Panc1 (cell line): ENCODE results near the gene AMBP. TPM values are rescaled to one million over a fixed set of nuclear protein-coding genes. Genes with fewer than 3 reads are reported as not detected.

Experiments
- ATAC-seq: fragments of 200-7000 bp; cut with Tn5 transposase; 2 replicates; pipeline ENCODE4 v1.9.1; 2020; ENCODE audit warnings: mild to moderate bottlenecking, moderate library complexity
- BruUV-seq: library from RNA; stranded (reverse); fragments of 400-500 nt; replicated peaks from 2 replicates; lab custom pipeline; 2021; lab: Mats Ljungman, UMichigan
- CTCF ChIA-PET: fragments of 300-600 bp; sonication (Branson Sonifier 250); formaldehyde crosslinking; loops from one replicate; lab custom pipeline; 2022; ENCODE audit warnings: antibody characterized with exemption; lab: Charles Lee
- POLR2A ChIA-PET: fragments of 300-600 bp; sonication (Branson Sonifier 250); formaldehyde crosslinking; loops from one replicate; lab custom pipeline; 2022; ENCODE audit warnings: antibody characterized with exemption; lab: Charles Lee
- DNase-seq: peaks from one replicate; pipeline ENCODE4 v3.0.0-alpha.2; 2010; ENCODE audit warnings: low read depth, low spot score
- H3K27ac ChIP-seq: 2 replicates; pipeline ENCODE4 v1.5.1; 2011; ENCODE audit warnings: mild to moderate bottlenecking, low read length, inconsistent platforms
- H3K27me3 ChIP-seq: fragments of 200-500 bp; sonication (Bioruptor generic); 2 replicates; pipeline ENCODE4 v1.6.0; 2014; ENCODE audit warnings: low read length, inconsistent platforms; ENCODE audit not compliant: control insufficient read depth, insufficient read depth
- H3K36me3 ChIP-seq: fragments of 200-500 bp; sonication (Bioruptor generic); 2 replicates; pipeline ENCODE4 v1.5.1; 2014; ENCODE audit warnings: inconsistent platforms, mild to moderate bottlenecking, low read length, moderate library complexity; ENCODE audit not compliant: control insufficient read depth, insufficient read depth
- H3K4me1 ChIP-seq: 2 replicates; pipeline ENCODE4 v1.5.1; 2011; ENCODE audit warnings: inconsistent platforms, mild to moderate bottlenecking, low read length, moderate library complexity; ENCODE audit not compliant: control insufficient read depth, insufficient read depth
- H3K4me3 ChIP-seq, 2 experiments: 2 replicates each; pipeline ENCODE4 v1.5.1; 2011 to 2012; ENCODE audit warnings: low read depth in 2 of 2, low read length in 2 of 2, mild to moderate bottlenecking in 2 of 2, inconsistent platforms in 1 of 2, moderate library complexity in 1 of 2
- H3K9me3 ChIP-seq: fragments of 200-500 bp; sonication (Bioruptor generic); 2 replicates; pipeline ENCODE4 v1.5.1; 2014; ENCODE audit warnings: low read depth, mild to moderate bottlenecking, inconsistent platforms, low read length, moderate library complexity; ENCODE audit not compliant: control insufficient read depth, insufficient read depth
- CTCF ChIP-seq: fragments of 450-650 bp; IDR thresholded peaks from 2 replicates; pipeline ENCODE4 v1.5.1; 2017; ENCODE audit warnings: mild to moderate bottlenecking
- POLR2AphosphoS5 ChIP-seq: IDR thresholded peaks from 2 replicates; pipeline ENCODE4 v1.6.1; 2012; ENCODE audit warnings: mild to moderate bottlenecking, low read depth, low read length, moderate library complexity
- SIN3A ChIP-seq: IDR thresholded peaks from 2 replicates; pipeline ENCODE4 v1.6.1; 2012; ENCODE audit warnings: low read depth, mild to moderate bottlenecking, low read length, moderate library complexity, borderline replicate concordance; ENCODE audit not compliant: insufficient read depth
- TCF7L2 ChIP-seq: IDR thresholded peaks from 2 replicates; pipeline ENCODE4 v1.6.1; 2011; ENCODE audit warnings: mild to moderate bottlenecking, low read depth, low read length, inconsistent platforms
- in situ Hi-C: cut with HindIII; loops from 2 replicates; pipeline ENCODE4 v1.10.0; 2016; ENCODE audit warnings: low sequenced_read_pairs, low pct_unique_long_range_greater_than_20kb
- intact Hi-C: fragments of 100-400 bp; cut with micrococcal nuclease; formaldehyde crosslinking; loops from one replicate; pipeline ENCODE4 v1.10.0; 2022; ENCODE audit not compliant: unreplicated experiment
- total RNA-seq: library from RNA; stranded (reverse); gene quantifications from one replicate; pipeline ENCODE4 v1.2.1, GENCODE V29; 2021; ENCODE audit not compliant: unreplicated experiment
- TF ChIP-seq, protein P1 (sequence below), 2 experiments: IDR thresholded peaks; 2 replicates each; pipeline ENCODE4 v1.6.1; 2011 to 2012; ENCODE audit warnings: low read depth in 2 of 2, control low read depth in 1 of 2, low read length in 1 of 2, mild to moderate bottlenecking in 1 of 2, moderate library complexity in 1 of 2; ENCODE audit not compliant: insufficient read depth in 1 of 2

The AMBP gene
- total RNA-seq, 1 experiment from 2014 or later: 1.7 TPM

GRCh38 chr9:114017741-114018715, 60.1 kb downstream of the AMBP start:
- Histone ChIP-seq H3K4me3 (no peak overlapping the region), H3K4me1 (no peaks in the 10 kb centered on the region), H3K27me3 (no peaks in the 10 kb centered on the region), H3K36me3 (no peaks in the 10 kb centered on the region), H3K9me3 (no peaks in the 10 kb centered on the region), H3K27ac (no peak overlapping the region)
- ATAC-seq: no peak
- BruUV-seq: no TSS peak
- intact Hi-C loops (no loop called here), in situ Hi-C loops (no loop called here)
- ChIA-PET POLR2A (no interaction called here), CTCF (no interaction called here)
- TF ChIP-seq POLR2AphosphoS5: no peak
- TF ChIP-seq, protein P1, sequence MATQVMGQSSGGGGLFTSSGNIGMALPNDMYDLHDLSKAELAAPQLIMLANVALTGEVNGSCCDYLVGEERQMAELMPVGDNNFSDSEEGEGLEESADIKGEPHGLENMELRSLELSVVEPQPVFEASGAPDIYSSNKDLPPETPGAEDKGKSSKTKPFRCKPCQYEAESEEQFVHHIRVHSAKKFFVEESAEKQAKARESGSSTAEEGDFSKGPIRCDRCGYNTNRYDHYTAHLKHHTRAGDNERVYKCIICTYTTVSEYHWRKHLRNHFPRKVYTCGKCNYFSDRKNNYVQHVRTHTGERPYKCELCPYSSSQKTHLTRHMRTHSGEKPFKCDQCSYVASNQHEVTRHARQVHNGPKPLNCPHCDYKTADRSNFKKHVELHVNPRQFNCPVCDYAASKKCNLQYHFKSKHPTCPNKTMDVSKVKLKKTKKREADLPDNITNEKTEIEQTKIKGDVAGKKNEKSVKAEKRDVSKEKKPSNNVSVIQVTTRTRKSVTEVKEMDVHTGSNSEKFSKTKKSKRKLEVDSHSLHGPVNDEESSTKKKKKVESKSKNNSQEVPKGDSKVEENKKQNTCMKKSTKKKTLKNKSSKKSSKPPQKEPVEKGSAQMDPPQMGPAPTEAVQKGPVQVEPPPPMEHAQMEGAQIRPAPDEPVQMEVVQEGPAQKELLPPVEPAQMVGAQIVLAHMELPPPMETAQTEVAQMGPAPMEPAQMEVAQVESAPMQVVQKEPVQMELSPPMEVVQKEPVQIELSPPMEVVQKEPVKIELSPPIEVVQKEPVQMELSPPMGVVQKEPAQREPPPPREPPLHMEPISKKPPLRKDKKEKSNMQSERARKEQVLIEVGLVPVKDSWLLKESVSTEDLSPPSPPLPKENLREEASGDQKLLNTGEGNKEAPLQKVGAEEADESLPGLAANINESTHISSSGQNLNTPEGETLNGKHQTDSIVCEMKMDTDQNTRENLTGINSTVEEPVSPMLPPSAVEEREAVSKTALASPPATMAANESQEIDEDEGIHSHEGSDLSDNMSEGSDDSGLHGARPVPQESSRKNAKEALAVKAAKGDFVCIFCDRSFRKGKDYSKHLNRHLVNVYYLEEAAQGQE (IDR thresholded peaks at IDR 0.05; ENCODE audit: insufficient read depth in 1 of 2, low read depth in 2 of 2, low read length in 1 of 2): no peak
- TF ChIP-seq TCF7L2: no peak
- TF ChIP-seq CTCF: no peak
- TF ChIP-seq SIN3A: no peak
- no peak for DNase-seq

- no peak for TF ChIP-seq POLR2AphosphoS5
- TF ChIP-seq SIN3A: no peak
- TF ChIP-seq, protein P1 (IDR thresholded peaks at IDR 0.05; ENCODE audit: insufficient read depth in 1 of 2, low read depth in 2 of 2, low read length in 1 of 2): no peak
- no peak for TF ChIP-seq CTCF
- no peak for TF ChIP-seq TCF7L2
- BruUV-seq: no TSS peak
- intact Hi-C loops: no loop called here
- ChIA-PET POLR2A (no interaction called here), CTCF (no interaction called here)
- no peak overlapping the region for H3K4me3 ChIP-seq
- no peak overlapping the region for H3K27ac ChIP-seq
- no peaks in the 10 kb centered on the region for H3K27me3 ChIP-seq
- H3K36me3 ChIP-seq: no peaks in the 10 kb centered on the region
- in situ Hi-C loops: no loop called here
- ATAC-seq (no peak), DNase-seq (no peak)
- H3K9me3 ChIP-seq: no peaks in the 10 kb centered on the region
- H3K4me1 ChIP-seq: no peaks in the 10 kb centered on the region
These were observed 61.3 kb downstream of the AMBP start for GRCh38 chr9:114016629-114017423.
